ENCODE results near the gene CCZ1. TPM values are rescaled to one million over a fixed set of nuclear protein-coding genes. Genes with fewer than 3 reads are reported as not detected.
"Not testable (repeated sequence)": the region's sequence is repeated elsewhere in the genome, so short reads cannot be mapped to it uniquely, and the experiment has no call there.

The CCZ1 gene
- total and polyA plus RNA-seq, 2 of the 8 experiments (the other 6 are each of a cell fraction or from before 2014, with no cell fraction given): 56.3 to 150 TPM

- POLR2A ChIA-PET (ENCODE audit: partially characterized antibody); FAIRE-seq: not testable (repeated sequence)
Measured at GRCh38 chr7:5924630-5925029, 26.1 kb downstream of the CCZ1 start.

GRCh38 chr7:5926263-5926870, 27.8 kb downstream of the CCZ1 start:
- H4K5ac ChIP-seq (ENCODE audit: insufficient read length, low read depth, low read length); H3K4me3 ChIP-seq (ENCODE audit: extremely low read depth in 1 of 4, insufficient read depth in 2 of 4, low read depth in 3 of 4, low read length in 4 of 4); H3K9me3 ChIP-seq (ENCODE audit: insufficient read depth in 2 of 2, low read depth in 1 of 2, low read length in 1 of 2); H2BK5ac ChIP-seq (ENCODE audit: low read depth, low read length); H4K91ac ChIP-seq (replicated peaks; ENCODE audit: insufficient read length, low read length); H3K36me3 ChIP-seq (ENCODE audit: control insufficient read depth in 2 of 4, insufficient read depth in 4 of 4, low read length in 3 of 4); H3K23me2 ChIP-seq (ENCODE audit: low read depth, low read length); H3K79me1 ChIP-seq (ENCODE audit: low read depth, low read length); H3K18ac ChIP-seq (ENCODE audit: extremely low read depth, low read length); POLR2A ChIA-PET (ENCODE audit: partially characterized antibody); H2AFZ ChIP-seq (ENCODE audit: low read length); H3K27me3 ChIP-seq (replicated peaks in 1 of 4; ENCODE audit: control insufficient read depth in 3 of 4, extremely low read depth in 1 of 4, insufficient read depth in 3 of 4, low read length in 3 of 4); FAIRE-seq; H4K8ac ChIP-seq (ENCODE audit: extremely low read depth, insufficient read depth, low read length); H3K27ac ChIP-seq (ENCODE audit: low read depth, low read length); H2BK12ac ChIP-seq (ENCODE audit: low read depth, low read length); H2BK15ac ChIP-seq (ENCODE audit: low read length); H3K14ac ChIP-seq (ENCODE audit: insufficient read length); H2AK5ac ChIP-seq (ENCODE audit: low read depth, low read length); CTCF ChIA-PET (ENCODE audit: partially characterized antibody); H3K56ac ChIP-seq (replicated peaks; ENCODE audit: insufficient read length, low read depth, low read length); H4K20me1 ChIP-seq (replicated peaks in 1 of 2; ENCODE audit: control insufficient read depth in 1 of 2, insufficient read depth in 2 of 2, low read length in 2 of 2); H3K79me2 ChIP-seq (ENCODE audit: control insufficient read depth in 1 of 2, insufficient read depth in 2 of 2, low read length in 2 of 2); DNase-seq (ENCODE audit: low read depth in 1 of 2, low spot score in 2 of 2); H3K4ac ChIP-seq (replicated peaks; ENCODE audit: insufficient read length, low read depth, low read length); H3K4me1 ChIP-seq (replicated peaks in 1 of 4; ENCODE audit: control insufficient read depth in 3 of 4, insufficient read depth in 4 of 4, low read length in 3 of 4); H2BK120ac ChIP-seq (replicated peaks; ENCODE audit: low read depth, low read length); H3K4me2 ChIP-seq (ENCODE audit: insufficient read depth in 1 of 2, low read depth in 2 of 2, low read length in 2 of 2); H3K9ac ChIP-seq (replicated peaks in 1 of 4; ENCODE audit: extremely low read depth in 1 of 4, low read depth in 3 of 4, low read length in 3 of 4); H3K23ac ChIP-seq (ENCODE audit: insufficient read length); H2BK20ac ChIP-seq (ENCODE audit: low read length): not testable (repeated sequence)
- no CpG with 5 or more reads among the region's 13 CpGs for WGBS, 2 experiments (ENCODE audit: extremely low coverage in 1 of 2, insufficient coverage in 1 of 2, insufficient read length in 1 of 2, insufficient replicate concordance in 2 of 2, low coverage in 1 of 2, low lambda C conversion rate in 2 of 2, missing lambda C conversion rate in 1 of 2)

More at GRCh38 chr7:5924630-5925029, 26.1 kb downstream of the CCZ1 start:
- H3K79me2 ChIP-seq (ENCODE audit: control insufficient read depth in 1 of 2, insufficient read depth in 2 of 2, low read length in 2 of 2); H3K79me1 ChIP-seq (ENCODE audit: low read depth, low read length); H4K8ac ChIP-seq (ENCODE audit: extremely low read depth, insufficient read depth, low read length); H3K14ac ChIP-seq (ENCODE audit: insufficient read length); H2AK5ac ChIP-seq (ENCODE audit: low read depth, low read length); H3K9ac ChIP-seq (replicated peaks in 1 of 4; ENCODE audit: extremely low read depth in 1 of 4, low read depth in 3 of 4, low read length in 3 of 4); H3K36me3 ChIP-seq (ENCODE audit: control insufficient read depth in 2 of 4, insufficient read depth in 4 of 4, low read length in 3 of 4); H2AFZ ChIP-seq (ENCODE audit: low read length); H3K27ac ChIP-seq (ENCODE audit: low read depth, low read length); H3K4me2 ChIP-seq (ENCODE audit: insufficient read depth in 1 of 2, low read depth in 2 of 2, low read length in 2 of 2); H2BK15ac ChIP-seq (ENCODE audit: low read length); H3K4me1 ChIP-seq (replicated peaks in 1 of 4; ENCODE audit: control insufficient read depth in 3 of 4, insufficient read depth in 4 of 4, low read length in 3 of 4); H3K56ac ChIP-seq (replicated peaks; ENCODE audit: insufficient read length, low read depth, low read length); H3K27me3 ChIP-seq (replicated peaks in 1 of 4; ENCODE audit: control insufficient read depth in 3 of 4, extremely low read depth in 1 of 4, insufficient read depth in 3 of 4, low read length in 3 of 4); H4K20me1 ChIP-seq (replicated peaks in 1 of 2; ENCODE audit: control insufficient read depth in 1 of 2, insufficient read depth in 2 of 2, low read length in 2 of 2); H4K91ac ChIP-seq (replicated peaks; ENCODE audit: insufficient read length, low read length); H2BK5ac ChIP-seq (ENCODE audit: low read depth, low read length); H3K23ac ChIP-seq (ENCODE audit: insufficient read length); H2BK12ac ChIP-seq (ENCODE audit: low read depth, low read length); H3K18ac ChIP-seq (ENCODE audit: extremely low read depth, low read length); H2BK120ac ChIP-seq (replicated peaks; ENCODE audit: low read depth, low read length); H3K9me3 ChIP-seq (ENCODE audit: insufficient read depth in 2 of 2, low read depth in 1 of 2, low read length in 1 of 2); CTCF ChIA-PET (ENCODE audit: partially characterized antibody); H3K4me3 ChIP-seq (ENCODE audit: extremely low read depth in 1 of 4, insufficient read depth in 2 of 4, low read depth in 3 of 4, low read length in 4 of 4); H4K5ac ChIP-seq (ENCODE audit: insufficient read length, low read depth, low read length); H2BK20ac ChIP-seq (ENCODE audit: low read length); H3K4ac ChIP-seq (replicated peaks; ENCODE audit: insufficient read length, low read depth, low read length); DNase-seq (ENCODE audit: low read depth in 1 of 2, low spot score in 2 of 2); H3K23me2 ChIP-seq (ENCODE audit: low read depth, low read length): not testable (repeated sequence)
- WGBS, 2 experiments (ENCODE audit: extremely low coverage in 1 of 2, insufficient coverage in 1 of 2, insufficient read length in 1 of 2, insufficient replicate concordance in 2 of 2, low coverage in 1 of 2, low lambda C conversion rate in 2 of 2, missing lambda C conversion rate in 1 of 2): no CpG with 5 or more reads among the region's 12 CpGs

Data from H1 (cell line).